Measurements from ENCODE around the gene PRRT1B.
A peak's percentile ranks its signal among the peaks of the same experiment; 100 is the strongest.

PRRT1B gene

DNA sequence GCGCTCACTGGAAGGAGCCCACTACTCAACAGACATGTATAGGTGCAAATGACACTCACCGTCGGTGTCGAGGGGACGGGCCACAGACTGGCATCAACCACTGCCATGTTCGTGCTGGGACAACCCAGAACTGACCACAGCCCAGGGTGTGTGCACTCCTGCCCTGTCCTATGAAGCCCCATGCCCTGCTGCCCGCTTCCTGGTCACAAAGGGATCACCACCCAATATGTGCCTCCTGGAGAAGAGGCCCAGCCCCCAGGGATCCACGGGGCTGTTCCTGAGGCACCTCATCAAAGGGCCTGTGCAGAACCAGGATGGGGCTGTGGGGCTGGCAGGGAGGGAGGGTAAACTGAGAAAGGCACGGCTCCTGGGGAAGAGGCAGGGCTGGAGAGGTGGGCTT, 43.1 kb downstream of the PRRT1B start:
- Histone ChIP-seq H3K9me3 (ENCODE audit: insufficient read depth, low read depth, low read length) (peaks cover 2% of the 10 kb centered on the region), H3K4me1 (ENCODE audit: control insufficient read depth in 1 of 2, insufficient read depth in 2 of 2, low read length in 2 of 2) (peaks cover 11 to 12% of the 10 kb centered on the region in 2 experiments), H3K36me3 (ENCODE audit: control insufficient read depth in 1 of 2, insufficient read depth in 2 of 2, low read length in 2 of 2) (peaks cover 75 to 78% of the 10 kb centered on the region in 2 experiments), H3K79me1 (ENCODE audit: low read length) (peaks cover 10% of the 10 kb centered on the region), H3K9ac (ENCODE audit: low read length) (no peak overlapping the region), H4K8ac (ENCODE audit: low read depth, low read length) (no peak overlapping the region), H3K23ac (ENCODE audit: low read length) (no peak overlapping the region), H3K27ac (ENCODE audit: low read depth, low read length) (no peak overlapping the region), H2BK120ac (ENCODE audit: insufficient read depth, low read length, poor library complexity) (no peak overlapping the region), H3K4me3 (ENCODE audit: low read depth, low read length) (no peak overlapping the region), H3K18ac (ENCODE audit: low read length) (no peak overlapping the region), H2AK5ac (ENCODE audit: low read length) (no peak overlapping the region), H3K14ac (ENCODE audit: low read length) (no peak overlapping the region), H2AFZ (ENCODE audit: insufficient read depth, low read length, poor library complexity) (no peak overlapping the region), H3K79me2 (ENCODE audit: control insufficient read depth, insufficient read depth, low read length, poor library complexity) (no peaks in the 10 kb centered on the region), H2BK5ac (ENCODE audit: low read depth, low read length, poor library complexity) (no peak overlapping the region), H3K4me2 (ENCODE audit: low read length) (no peak overlapping the region), H3K4ac (ENCODE audit: low read depth, low read length) (no peak overlapping the region), H3K27me3 (ENCODE audit: insufficient read depth, low read length) (no peaks in the 10 kb centered on the region), H2BK12ac (ENCODE audit: low read length) (no peak overlapping the region), H4K91ac (ENCODE audit: low read depth, low read length) (no peak overlapping the region), H4K12ac (ENCODE audit: low read depth, low read length) (no peak overlapping the region)
- no peak for DNase-seq
- no CpG with 5 or more reads among the region's 9 CpGs for WGBS (ENCODE audit: extremely low coverage, insufficient coverage, insufficient read length)

DNA sequence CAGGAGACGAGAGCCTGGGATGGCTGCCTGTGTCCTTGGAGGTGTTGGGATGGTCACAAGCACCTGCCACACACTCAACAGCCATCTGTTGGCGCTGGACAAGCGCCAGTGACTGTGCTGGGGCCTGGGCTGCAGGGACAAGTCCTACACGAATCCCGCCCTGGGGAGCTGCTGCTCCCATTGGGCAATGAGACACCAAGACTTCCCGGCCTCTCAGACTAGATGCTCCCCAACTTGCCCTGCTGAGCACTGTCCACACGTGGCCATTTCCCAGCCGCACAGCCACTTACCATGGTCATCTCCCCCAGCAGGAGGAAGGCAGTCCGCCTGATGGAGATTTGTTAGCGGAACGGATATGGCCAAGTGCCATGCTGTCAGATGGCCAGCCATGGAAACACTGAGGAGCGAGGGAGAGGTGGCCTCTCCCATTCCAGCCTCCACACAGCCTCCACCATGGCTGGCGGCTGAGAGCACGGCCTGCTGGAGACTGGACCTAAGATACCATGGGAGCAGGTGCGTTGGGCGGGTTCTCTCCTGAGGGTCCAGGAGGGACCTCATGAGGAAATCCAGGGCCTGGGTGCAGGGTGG, 43.9 kb downstream of the PRRT1B start:
- no peak overlapping the region for H2AK5ac ChIP-seq (ENCODE audit: low read length)
- H4K12ac ChIP-seq (ENCODE audit: low read depth, low read length) = no peak overlapping the region
- peaks cover 11 to 12% of the 10 kb centered on the region in 2 experiments for H3K4me1 ChIP-seq (ENCODE audit: control insufficient read depth in 1 of 2, insufficient read depth in 2 of 2, low read length in 2 of 2)
- no peak overlapping the region for H3K4me2 ChIP-seq (ENCODE audit: low read length)
- H2AFZ ChIP-seq (ENCODE audit: insufficient read depth, low read length, poor library complexity) = no peak overlapping the region
- no peak overlapping the region for H3K18ac ChIP-seq (ENCODE audit: low read length)
- no peak overlapping the region for H3K4ac ChIP-seq (ENCODE audit: low read depth, low read length)
- peaks cover 10% of the 10 kb centered on the region for H3K79me1 ChIP-seq (ENCODE audit: low read length)
- no peak overlapping the region for H4K91ac ChIP-seq (ENCODE audit: low read depth, low read length)
- H3K9ac ChIP-seq (ENCODE audit: low read length) = no peak overlapping the region
- H2BK5ac ChIP-seq (ENCODE audit: low read depth, low read length, poor library complexity) = no peak overlapping the region
- peaks cover 2% of the 10 kb centered on the region for H3K9me3 ChIP-seq (ENCODE audit: insufficient read depth, low read depth, low read length)
- no peak overlapping the region for H3K4me3 ChIP-seq (ENCODE audit: low read depth, low read length)
- H3K14ac ChIP-seq (ENCODE audit: low read length) = no peak overlapping the region
- no peak overlapping the region for H3K27ac ChIP-seq (ENCODE audit: low read depth, low read length)
- no peaks in the 10 kb centered on the region for H3K27me3 ChIP-seq (ENCODE audit: insufficient read depth, low read length)
- no peak overlapping the region for H4K8ac ChIP-seq (ENCODE audit: low read depth, low read length)
- H3K36me3 ChIP-seq (ENCODE audit: control insufficient read depth in 1 of 2, insufficient read depth in 2 of 2, low read length in 2 of 2) = peaks cover 75 to 78% of the 10 kb centered on the region in 2 experiments
- no peak overlapping the region for H2BK12ac ChIP-seq (ENCODE audit: low read length)
- no CpG with 5 or more reads among the region's 16 CpGs for WGBS (ENCODE audit: extremely low coverage, insufficient coverage, insufficient read length)
- DNase-seq = no peak
- no peak overlapping the region for H2BK120ac ChIP-seq (ENCODE audit: insufficient read depth, low read length, poor library complexity)
- H3K23ac ChIP-seq (ENCODE audit: low read length) = no peak overlapping the region
- no peaks in the 10 kb centered on the region for H3K79me2 ChIP-seq (ENCODE audit: control insufficient read depth, insufficient read depth, low read length, poor library complexity)

DNA sequence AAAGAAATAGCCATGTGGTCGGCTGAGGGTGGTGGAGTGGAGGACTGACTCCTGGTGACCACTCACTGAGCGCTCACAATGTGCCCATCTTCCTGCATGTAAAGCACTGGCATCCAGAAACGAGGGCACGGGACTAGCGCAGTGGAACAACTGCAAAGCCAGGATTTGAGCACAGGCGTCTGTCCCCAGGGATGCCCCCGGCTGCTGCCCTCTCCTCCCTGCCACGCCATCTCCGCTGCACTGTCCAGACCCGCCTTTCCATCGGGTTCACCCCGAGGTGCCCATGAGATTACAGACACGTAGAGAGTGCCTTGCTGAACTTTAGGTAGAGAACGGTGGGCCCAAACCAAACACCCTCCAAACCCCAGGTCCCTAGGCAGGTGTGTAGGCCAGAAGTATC, 44.7 kb downstream of the PRRT1B start:
- H2BK120ac ChIP-seq (ENCODE audit: insufficient read depth, low read length, poor library complexity) = no peak overlapping the region
- no peak overlapping the region for H2BK12ac ChIP-seq (ENCODE audit: low read length)
- H3K18ac ChIP-seq (ENCODE audit: low read length) = no peak overlapping the region
- H3K9me3 ChIP-seq (ENCODE audit: insufficient read depth, low read depth, low read length) = peaks cover 2% of the 10 kb centered on the region
- no peak overlapping the region for H4K12ac ChIP-seq (ENCODE audit: low read depth, low read length)
- no peak overlapping the region for H3K4me2 ChIP-seq (ENCODE audit: low read length)
- peaks cover 11 to 12% of the 10 kb centered on the region in 2 experiments for H3K4me1 ChIP-seq (ENCODE audit: control insufficient read depth in 1 of 2, insufficient read depth in 2 of 2, low read length in 2 of 2)
- no peak overlapping the region for H3K4me3 ChIP-seq (ENCODE audit: low read depth, low read length)
- peaks cover 12% of the 10 kb centered on the region for H3K79me1 ChIP-seq (ENCODE audit: low read length)
- no peak overlapping the region for H3K27ac ChIP-seq (ENCODE audit: low read depth, low read length)
- no peak overlapping the region for H3K14ac ChIP-seq (ENCODE audit: low read length)
- no peaks in the 10 kb centered on the region for H3K27me3 ChIP-seq (ENCODE audit: insufficient read depth, low read length)
- H4K91ac ChIP-seq (ENCODE audit: low read depth, low read length) = no peak overlapping the region
- no peak overlapping the region for H2AK5ac ChIP-seq (ENCODE audit: low read length)
- no peaks in the 10 kb centered on the region for H3K79me2 ChIP-seq (ENCODE audit: control insufficient read depth, insufficient read depth, low read length, poor library complexity)
- no peak overlapping the region for H3K9ac ChIP-seq (ENCODE audit: low read length)
- no peak overlapping the region for H2BK5ac ChIP-seq (ENCODE audit: low read depth, low read length, poor library complexity)
- no peak overlapping the region for H3K23ac ChIP-seq (ENCODE audit: low read length)
- DNase-seq = no peak
- no peak overlapping the region for H4K8ac ChIP-seq (ENCODE audit: low read depth, low read length)
- peaks cover 75 to 78% of the 10 kb centered on the region in 2 experiments for H3K36me3 ChIP-seq (ENCODE audit: control insufficient read depth in 1 of 2, insufficient read depth in 2 of 2, low read length in 2 of 2)
- WGBS (ENCODE audit: extremely low coverage, insufficient coverage, insufficient read length) = no CpG with 5 or more reads among the region's 14 CpGs
- no peak overlapping the region for H3K4ac ChIP-seq (ENCODE audit: low read depth, low read length)
- H2AFZ ChIP-seq (ENCODE audit: insufficient read depth, low read length, poor library complexity) = no peak overlapping the region

DNA sequence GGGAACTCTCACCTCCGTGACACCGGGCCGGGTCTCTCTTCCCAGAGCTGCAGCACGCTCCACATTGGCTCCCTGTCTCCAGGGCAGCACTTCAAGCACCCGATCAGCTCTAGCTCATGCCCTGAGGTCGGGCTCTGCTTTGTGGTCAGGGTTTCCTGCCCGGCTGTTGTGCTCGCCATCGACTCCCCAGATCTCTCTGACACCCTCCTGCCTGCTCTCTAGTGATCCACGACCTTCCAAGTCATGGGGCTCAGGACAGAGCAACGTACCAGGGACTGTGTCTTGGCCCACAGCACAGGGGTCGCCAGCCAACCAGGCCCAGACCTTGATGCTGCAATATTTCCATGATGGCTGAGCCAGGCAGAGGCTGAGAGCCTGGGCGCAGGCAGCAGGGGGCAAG, 45.1 kb downstream of the PRRT1B start:
- peaks cover 73 to 76% of the 10 kb centered on the region in 2 experiments for H3K36me3 ChIP-seq (ENCODE audit: control insufficient read depth in 1 of 2, insufficient read depth in 2 of 2, low read length in 2 of 2)
- peaks cover 12 to 14% of the 10 kb centered on the region in 2 experiments for H3K4me1 ChIP-seq (ENCODE audit: control insufficient read depth in 1 of 2, insufficient read depth in 2 of 2, low read length in 2 of 2)
- no peak overlapping the region for H2AK5ac ChIP-seq (ENCODE audit: low read length)
- no peak overlapping the region for H3K27ac ChIP-seq (ENCODE audit: low read depth, low read length)
- no peaks in the 10 kb centered on the region for H3K79me2 ChIP-seq (ENCODE audit: control insufficient read depth, insufficient read depth, low read length, poor library complexity)
- no peak overlapping the region for H2BK5ac ChIP-seq (ENCODE audit: low read depth, low read length, poor library complexity)
- peaks cover 2% of the 10 kb centered on the region for H3K9me3 ChIP-seq (ENCODE audit: insufficient read depth, low read depth, low read length)
- H2BK120ac ChIP-seq (ENCODE audit: insufficient read depth, low read length, poor library complexity) = no peak overlapping the region
- H3K18ac ChIP-seq (ENCODE audit: low read length) = no peak overlapping the region
- H2AFZ ChIP-seq (ENCODE audit: insufficient read depth, low read length, poor library complexity) = no peak overlapping the region
- no peaks in the 10 kb centered on the region for H3K27me3 ChIP-seq (ENCODE audit: insufficient read depth, low read length)
- H3K23ac ChIP-seq (ENCODE audit: low read length) = no peak overlapping the region
- DNase-seq = no peak
- H3K9ac ChIP-seq (ENCODE audit: low read length) = no peak overlapping the region
- peak overlapping the region; percentile 7 for H2BK12ac ChIP-seq (ENCODE audit: low read length)
- no peak overlapping the region for H4K8ac ChIP-seq (ENCODE audit: low read depth, low read length)
- peaks cover 15% of the 10 kb centered on the region for H3K79me1 ChIP-seq (ENCODE audit: low read length)
- H3K4ac ChIP-seq (ENCODE audit: low read depth, low read length) = no peak overlapping the region
- H4K91ac ChIP-seq (ENCODE audit: low read depth, low read length) = no peak overlapping the region
- WGBS (ENCODE audit: extremely low coverage, insufficient coverage, insufficient read length) = no CpG with 5 or more reads among the region's 13 CpGs
- H3K4me2 ChIP-seq (ENCODE audit: low read length) = no peak overlapping the region
- H3K4me3 ChIP-seq (ENCODE audit: low read depth, low read length) = no peak overlapping the region
- H4K12ac ChIP-seq (ENCODE audit: low read depth, low read length) = no peak overlapping the region
- H3K14ac ChIP-seq (ENCODE audit: low read length) = no peak overlapping the region

Data from trophoblast cell (in vitro differentiated cells and primary cell).